ENCODE data around the gene CIP2A.

CIP2A gene

GRCh38 chr3:108562565-108562964 lies 26.7 kb downstream of the CIP2A start:
- no peak for DNase-seq (ENCODE audit: low read depth in 2 of 2)

GRCh38 chr3:108555966-108556581 lies 33.2 kb downstream of the CIP2A start:
- DNase-seq (ENCODE audit: low read depth in 2 of 2): no peak

- no peak for DNase-seq (ENCODE audit: low read depth in 2 of 2)
These were observed 34.2 kb downstream of the CIP2A start for GRCh38 chr3:108554913-108555571.

- no peak for DNase-seq (ENCODE audit: low read depth in 2 of 2)
These were observed 35.0 kb downstream of the CIP2A start for GRCh38 chr3:108554229-108554628.

- no peak for DNase-seq (ENCODE audit: low read depth in 2 of 2)
These were observed 36.7 kb downstream of the CIP2A start for GRCh38 chr3:108552267-108553159.

GRCh38 chr3:108548886-108549285 lies 40.4 kb downstream of the CIP2A start:
- DNase-seq (ENCODE audit: low read depth in 2 of 2): no peak

GRCh38 chr3:108548304-108548703 lies 40.9 kb downstream of the CIP2A start:
- DNase-seq (ENCODE audit: low read depth in 2 of 2): no peak

GRCh38 chr3:108546692-108547091 lies 42.5 kb downstream of the CIP2A start:
- no peak for DNase-seq (ENCODE audit: low read depth in 2 of 2)

- no peak for DNase-seq (ENCODE audit: low read depth in 2 of 2)
These were observed 43.0 kb downstream of the CIP2A start for GRCh38 chr3:108546247-108546646.

GRCh38 chr3:108538083-108538482 lies 51.2 kb downstream of the CIP2A start:
- DNase-seq (ENCODE audit: low read depth in 2 of 2): no peak

GRCh38 chr3:108528459-108529252 lies 60.6 kb downstream of the CIP2A start:
- DNase-seq (ENCODE audit: low read depth in 2 of 2): no peak

- no peak for DNase-seq (ENCODE audit: low read depth in 2 of 2)
These were observed 61.4 kb downstream of the CIP2A start for GRCh38 chr3:108527817-108528216.

GRCh38 chr3:108527109-108527508 lies 62.1 kb downstream of the CIP2A start:
- no peak for DNase-seq (ENCODE audit: low read depth in 2 of 2)

GRCh38 chr3:108525971-108526370 lies 63.3 kb downstream of the CIP2A start:
- no peak for DNase-seq (ENCODE audit: low read depth in 2 of 2)

GRCh38 chr3:108525256-108525655 lies 64.0 kb downstream of the CIP2A start:
- no peak for DNase-seq (ENCODE audit: low read depth in 2 of 2)

- no peak for DNase-seq (ENCODE audit: low read depth in 2 of 2)
These were observed 64.7 kb downstream of the CIP2A start for GRCh38 chr3:108524537-108524936.

- no peak for DNase-seq (ENCODE audit: low read depth in 2 of 2)
These were observed 70.3 kb downstream of the CIP2A start for GRCh38 chr3:108518895-108519294.

GRCh38 chr3:108516881-108517280 lies 72.4 kb downstream of the CIP2A start:
- DNase-seq (ENCODE audit: low read depth in 2 of 2): no peak

GRCh38 chr3:108513961-108514360 lies 75.3 kb downstream of the CIP2A start:
- no peak for DNase-seq (ENCODE audit: low read depth in 2 of 2)

- DNase-seq (ENCODE audit: low read depth in 2 of 2): no peak
These were observed 76.6 kb downstream of the CIP2A start for GRCh38 chr3:108512671-108513070.

- DNase-seq (ENCODE audit: low read depth in 2 of 2): no peak
These were observed 77.7 kb downstream of the CIP2A start for GRCh38 chr3:108511490-108511889.

- no peak for DNase-seq (ENCODE audit: low read depth in 2 of 2)
These were observed 78.2 kb downstream of the CIP2A start for GRCh38 chr3:108511055-108511454.

Data from stimulated activated CD8-positive, alpha-beta memory T cell treated with anti-CD3 and anti-CD28 coated beads, Interleukin-7, amount 100 ng/mL, for 4 hours (primary cell).